ENCODE data around the gene HES4.
"Not testable (repeated sequence)": the region's sequence is repeated elsewhere in the genome, so short reads cannot be mapped to it uniquely, and the experiment has no call there.

Gene HES4

DNA sequence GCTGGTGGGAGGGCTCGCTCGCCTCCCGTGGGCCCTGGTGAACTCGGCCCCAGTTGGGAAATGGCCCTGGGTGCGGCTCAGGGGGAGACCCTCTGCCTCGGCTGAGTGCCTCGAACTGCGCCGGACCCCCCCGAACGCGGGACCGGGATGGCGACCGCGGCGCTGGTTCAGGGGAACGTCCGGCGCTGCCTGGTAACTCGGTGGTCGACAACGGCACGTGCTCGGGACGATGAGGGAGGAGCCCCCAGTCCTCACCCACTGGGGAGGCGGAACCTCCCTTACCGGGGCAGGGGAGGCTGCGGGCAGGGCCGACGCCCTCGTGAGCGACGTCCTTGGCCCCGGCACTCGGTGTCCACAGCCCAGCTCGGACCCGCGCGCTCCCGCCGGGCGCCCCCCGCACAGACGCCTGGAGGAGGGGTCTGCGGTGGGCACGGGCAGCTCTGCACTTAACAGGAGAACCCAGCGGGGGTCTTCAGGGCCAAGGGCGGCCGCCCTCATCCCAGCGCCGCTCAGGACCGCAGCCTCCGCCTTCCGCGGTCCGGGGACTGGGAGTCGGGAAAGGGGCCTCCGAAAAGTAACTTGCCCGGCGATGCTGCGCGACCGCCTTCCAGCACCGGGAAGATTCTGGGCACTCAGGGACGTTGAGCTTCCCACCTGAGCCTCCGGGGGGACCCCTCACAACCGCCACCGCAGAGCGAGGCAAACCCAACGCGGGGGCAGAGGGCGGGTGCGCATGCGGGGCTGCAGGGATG, 1.7 kb downstream of the HES4 start:
- DNase-seq (ENCODE audit: low read depth) = no peak

DNA sequence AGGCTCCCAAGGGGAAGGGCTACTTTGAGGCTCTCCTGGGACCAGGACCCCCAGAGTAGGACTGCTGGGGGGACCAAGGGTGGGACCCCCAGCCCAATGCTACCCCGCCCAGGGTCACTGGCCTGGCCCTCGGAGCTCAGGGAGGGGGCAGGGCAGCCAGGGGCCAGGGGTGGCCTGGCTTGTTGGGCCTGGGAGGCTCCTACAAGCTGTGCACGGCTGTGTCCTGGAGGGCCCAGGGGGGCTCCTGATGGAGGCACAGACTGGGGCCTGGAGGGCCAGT, 2.2 kb downstream of the HES4 start:
- DNase-seq (ENCODE audit: low read depth) = no peak

DNA sequence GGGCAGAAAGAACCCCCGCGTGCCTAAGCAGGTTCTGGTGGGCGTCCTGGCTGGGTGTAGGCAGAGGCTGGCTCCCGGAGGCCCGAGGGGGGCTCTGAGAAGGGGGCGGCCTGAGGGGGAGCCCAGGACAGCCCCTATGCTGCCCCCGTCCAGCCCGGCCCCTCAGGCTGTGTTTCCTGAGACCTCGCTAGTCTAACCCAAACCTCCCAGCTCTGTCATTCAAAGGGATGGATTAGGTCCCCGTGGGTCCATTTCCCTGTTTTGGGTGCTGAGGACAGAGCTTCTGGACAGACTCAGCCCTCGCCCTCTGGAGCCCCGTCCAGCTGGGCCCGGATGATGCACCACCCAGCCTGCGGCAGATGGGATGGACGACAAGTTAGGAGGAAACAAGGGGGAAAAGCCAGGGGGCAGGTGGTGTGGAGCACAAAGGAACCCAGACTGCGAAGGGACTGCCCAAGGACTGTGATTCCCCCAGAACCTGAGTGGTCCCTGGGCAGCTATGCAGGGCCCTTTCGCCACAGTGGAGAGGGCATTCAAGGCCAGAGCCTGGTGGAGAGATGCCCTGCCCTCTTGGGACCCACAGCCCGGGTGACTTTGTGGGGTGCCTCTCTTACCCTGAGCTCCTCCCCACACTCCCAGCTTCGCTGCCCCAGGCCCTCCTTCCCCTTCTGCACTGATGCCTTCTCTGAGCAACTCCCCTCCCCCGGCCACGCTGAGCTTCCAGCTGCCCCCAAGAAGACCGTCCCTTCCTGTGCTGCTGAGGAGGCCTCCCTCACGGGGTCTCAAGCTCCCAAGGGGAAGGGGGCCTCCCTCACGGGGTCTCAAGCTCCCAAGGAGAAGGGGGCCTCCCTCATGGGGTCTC, 2.8 kb downstream of the HES4 start:
- DNase-seq (ENCODE audit: low read depth) = no peak

DNA sequence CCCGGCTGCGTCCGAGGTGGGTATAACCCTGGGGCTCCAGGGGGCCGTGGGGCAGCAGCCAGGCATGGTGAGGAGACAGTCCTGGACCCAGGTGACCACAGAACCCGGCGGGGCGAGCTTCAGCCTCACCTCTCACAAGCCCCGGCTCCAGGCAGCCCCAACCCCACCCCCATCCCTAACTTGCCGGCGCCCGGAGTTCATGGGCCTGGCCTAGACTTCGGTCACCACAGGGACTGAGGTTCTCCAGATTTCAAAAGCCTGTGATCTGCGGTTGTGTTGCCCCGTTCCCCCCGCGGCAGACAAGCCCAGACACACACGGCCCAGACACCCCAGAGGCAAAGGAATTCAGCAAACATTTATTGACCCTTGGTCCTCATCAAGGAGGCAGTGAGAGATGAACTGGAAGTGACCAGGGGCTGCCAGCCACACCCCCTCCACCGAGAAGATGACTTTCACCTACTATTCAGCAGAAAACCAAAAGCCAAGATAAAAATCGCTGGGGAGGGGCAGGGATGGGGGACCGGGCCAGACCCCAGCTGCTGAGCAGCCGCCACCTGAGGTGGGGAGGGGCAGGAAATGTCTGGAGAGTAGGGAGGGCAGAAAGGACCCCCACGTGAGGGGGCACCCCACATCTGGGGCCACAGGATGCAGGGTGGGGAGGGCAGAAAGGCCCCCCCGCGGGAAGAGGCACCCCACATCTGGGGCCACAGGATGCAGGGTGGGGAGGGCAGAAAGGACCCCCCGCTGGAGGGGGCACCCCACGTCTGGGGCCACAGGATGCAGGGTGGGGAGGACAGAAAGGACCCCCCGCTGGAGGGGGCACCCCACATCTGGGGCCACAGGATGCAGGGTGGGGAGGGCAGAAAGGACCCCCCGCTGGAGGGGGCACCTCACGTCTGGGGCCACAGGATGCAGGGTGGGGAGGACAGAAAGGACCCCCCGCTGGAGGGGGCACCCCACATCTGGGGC, 3.9 kb downstream of the HES4 start:
- DNase-seq (ENCODE audit: low read depth) = no peak

DNA sequence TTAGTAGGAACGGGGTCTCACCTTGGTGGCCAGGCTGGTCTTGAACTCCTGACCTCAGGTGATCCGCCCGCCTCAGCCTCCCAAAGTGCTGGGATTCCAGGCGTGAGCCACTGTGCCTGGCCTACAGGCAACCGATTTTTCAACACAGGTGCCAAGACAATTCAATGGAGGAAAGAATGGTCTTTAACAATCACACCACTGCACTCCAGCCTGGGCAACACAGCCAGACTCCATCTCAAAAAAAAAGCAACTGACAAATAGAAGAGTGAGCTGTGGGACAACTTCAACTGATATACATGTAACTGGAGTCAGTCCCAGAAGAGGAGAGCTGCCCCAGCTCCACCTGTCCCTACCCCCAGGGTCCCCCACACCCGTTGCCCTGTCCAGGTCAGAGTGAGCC, 5.4 kb downstream of the HES4 start:
- not testable (repeated sequence) for DNase-seq (ENCODE audit: low read depth)

DNA sequence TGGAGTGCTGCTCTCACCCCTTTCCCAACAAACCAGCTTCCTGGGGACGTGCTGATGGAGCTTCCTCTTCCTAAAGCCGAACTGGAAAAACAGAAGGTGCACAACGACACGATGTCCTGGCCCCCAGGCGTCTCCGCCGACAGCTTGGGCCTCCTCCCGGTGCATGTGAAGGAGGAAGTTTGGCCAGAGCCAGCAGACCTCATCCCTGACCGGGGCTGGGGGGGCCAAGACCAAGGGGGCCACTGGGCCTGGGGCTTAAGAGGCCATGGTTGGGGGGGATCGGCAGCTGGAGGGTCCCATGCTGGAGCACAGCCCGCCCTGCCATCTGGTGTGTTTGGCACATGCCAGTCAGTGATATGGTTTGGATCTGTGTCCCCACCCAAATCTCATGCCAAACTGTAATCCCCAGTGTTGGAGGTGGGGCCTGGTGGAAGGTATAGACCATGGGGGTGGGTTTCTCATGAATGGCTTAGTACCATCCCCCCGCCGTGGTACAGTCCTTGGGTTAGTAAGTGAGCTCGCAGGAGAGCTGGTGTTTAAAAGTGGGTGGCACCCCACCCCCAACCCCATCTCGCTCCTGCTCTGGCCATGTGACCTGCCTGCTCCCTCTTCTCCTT, 6.4 kb downstream of the HES4 start:
- no peak for DNase-seq (ENCODE audit: low read depth)

DNA sequence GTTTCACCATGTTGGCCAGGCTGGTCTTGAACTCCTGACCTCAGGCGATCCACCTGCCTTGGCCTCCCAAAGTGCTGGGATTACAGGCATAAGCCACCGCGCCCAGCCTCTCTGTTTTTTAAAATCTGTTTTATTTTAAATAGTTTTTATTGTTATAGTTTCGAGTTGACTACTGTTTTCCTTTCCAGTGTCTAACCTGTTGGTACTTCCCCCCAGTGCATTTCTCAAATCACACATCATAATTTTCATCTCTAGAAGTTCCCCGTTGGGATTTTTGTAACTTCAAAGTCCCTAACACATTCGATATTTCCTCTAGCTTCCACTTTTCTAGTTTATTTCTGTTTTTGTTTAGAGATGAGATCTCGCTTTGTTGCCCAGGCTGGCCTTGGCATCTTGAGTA, 7.5 kb downstream of the HES4 start:
- no peak for DNase-seq (ENCODE audit: low read depth)

DNA sequence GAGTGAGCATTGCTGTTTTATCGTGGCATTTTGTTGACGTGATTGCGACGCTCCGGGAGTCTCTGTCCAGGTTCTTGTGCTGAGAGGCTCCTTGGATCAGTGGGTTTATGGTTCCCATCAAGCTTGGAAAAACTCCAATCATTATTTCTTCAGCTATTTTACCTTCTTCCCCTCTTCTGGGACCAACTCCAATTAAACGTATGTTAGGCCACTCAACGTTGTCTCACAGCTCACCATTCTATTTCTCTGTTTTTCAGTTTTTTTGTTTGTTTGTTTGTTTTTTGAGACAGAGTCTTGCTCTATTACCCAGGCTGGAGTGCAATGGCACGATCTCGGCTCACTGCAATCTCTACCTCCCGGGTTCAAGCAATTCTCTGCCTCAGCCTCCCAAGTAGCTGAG, 8.0 kb downstream of the HES4 start:
- no peak for DNase-seq (ENCODE audit: low read depth)

DNA sequence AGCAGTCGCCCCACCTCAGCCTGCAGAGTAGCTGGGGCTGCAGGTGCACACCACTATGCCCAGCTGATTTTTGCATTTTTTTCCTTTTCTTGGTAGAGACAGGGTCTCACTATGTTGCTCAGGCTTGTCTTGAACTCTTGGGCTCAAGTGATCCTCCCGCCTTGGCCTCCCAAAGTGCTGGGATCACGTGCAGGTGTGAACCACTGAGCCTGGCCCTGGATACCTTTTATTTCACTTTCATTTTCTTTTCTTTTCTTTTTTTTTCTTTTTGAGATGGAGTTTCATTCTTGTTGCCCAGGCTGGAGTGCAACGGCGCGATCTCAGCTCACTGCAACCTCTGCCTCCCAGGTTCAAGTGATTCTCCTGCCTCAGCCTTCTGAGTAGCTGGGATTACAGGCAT, 8.6 kb downstream of the HES4 start:
- not testable (repeated sequence) for DNase-seq (ENCODE audit: low read depth)

DNA sequence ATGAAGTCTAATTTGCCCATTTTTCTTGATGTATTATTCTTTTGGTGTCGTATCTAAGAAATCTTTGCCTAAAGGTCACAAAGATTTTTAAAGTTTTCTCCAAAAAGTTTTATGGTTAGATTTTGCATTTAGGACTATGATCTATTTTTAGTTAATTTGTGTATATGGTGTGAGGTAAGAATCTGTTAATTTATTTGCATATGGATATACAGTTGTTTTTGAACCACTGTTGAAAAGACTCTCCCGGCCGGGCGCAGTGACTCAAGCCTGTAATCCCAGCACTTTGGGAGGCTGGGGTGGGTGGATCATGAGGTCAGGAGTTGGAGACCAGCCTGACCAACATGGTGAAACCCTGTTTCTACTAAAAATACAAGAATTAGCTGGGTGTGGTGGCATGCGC, 11.8 kb downstream of the HES4 start:
- DNase-seq (ENCODE audit: low read depth) = not testable (repeated sequence)

DNA sequence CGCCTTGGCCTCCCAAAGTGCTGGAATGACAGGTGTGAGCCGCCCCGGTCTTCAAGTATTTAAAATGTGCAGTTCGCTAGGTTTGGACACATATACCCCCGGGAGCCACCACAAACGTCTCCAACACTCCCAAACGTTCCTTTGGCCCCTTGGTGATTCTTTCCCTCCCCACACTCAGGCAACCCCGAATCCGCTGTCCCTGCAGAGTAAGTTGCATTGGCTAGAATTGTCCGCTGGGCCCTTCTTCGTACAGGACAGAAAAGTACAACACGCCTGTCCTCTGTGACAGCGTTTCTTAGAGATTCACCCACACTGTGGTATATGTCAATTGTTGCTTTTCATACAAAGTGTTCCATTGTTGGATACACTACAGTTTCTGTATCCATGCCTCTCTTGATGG, 14.8 kb downstream of the HES4 start:
- DNase-seq (ENCODE audit: low read depth) = no peak

DNA sequence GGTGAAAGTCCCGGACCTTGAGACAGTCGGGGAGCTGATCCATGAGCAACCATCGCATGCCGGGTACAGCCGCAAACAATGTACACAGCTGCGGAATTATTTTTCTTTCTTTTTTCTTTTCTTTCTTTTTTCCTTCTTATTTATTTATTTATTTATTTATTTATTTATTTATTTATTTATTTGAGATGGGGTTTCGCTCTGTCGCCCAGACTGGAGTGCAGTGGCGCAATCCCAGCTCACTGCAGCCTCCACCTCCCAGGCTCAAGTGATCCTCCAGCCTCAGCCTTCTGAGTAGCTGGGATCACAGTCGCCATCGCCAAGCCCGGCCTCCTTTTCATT, 15.5 kb downstream of the HES4 start:
- DNase-seq (ENCODE audit: low read depth) = no peak

DNA sequence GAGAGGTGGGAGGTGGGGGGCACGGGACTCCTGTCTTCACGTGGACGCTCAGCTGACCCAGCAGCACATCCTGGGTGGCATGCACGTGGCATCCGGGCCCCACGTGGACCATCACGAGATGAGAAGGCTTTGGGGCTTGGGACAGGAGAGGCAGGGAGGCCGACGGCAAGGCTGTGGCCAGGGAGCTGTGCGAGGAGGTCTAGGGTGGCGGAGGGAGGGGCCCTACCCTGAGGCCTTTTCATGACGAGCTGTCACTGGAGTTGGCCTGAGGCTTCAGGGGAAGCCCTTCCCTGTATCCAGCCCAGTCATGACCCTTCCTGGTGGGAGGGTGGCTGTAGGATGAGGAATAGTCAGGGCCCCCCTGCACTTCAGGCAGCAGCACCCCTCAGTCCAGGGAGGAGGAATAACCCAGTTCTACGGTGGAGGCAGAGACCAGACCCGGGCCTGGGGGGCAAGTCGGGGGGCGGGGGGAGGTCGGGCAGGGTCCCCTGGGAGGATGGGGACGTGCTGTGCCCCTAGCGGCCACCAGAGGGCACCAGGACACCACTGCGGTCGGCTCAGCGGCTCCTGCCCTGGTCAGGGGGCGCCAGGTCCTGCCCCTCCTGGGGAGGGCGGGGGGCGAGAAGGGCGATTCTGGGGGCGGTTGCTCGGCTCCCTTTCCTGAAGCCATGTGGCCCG, 16.0 kb downstream of the HES4 start:
- DNase-seq (ENCODE audit: low read depth) = peak; percentile 52

DNA sequence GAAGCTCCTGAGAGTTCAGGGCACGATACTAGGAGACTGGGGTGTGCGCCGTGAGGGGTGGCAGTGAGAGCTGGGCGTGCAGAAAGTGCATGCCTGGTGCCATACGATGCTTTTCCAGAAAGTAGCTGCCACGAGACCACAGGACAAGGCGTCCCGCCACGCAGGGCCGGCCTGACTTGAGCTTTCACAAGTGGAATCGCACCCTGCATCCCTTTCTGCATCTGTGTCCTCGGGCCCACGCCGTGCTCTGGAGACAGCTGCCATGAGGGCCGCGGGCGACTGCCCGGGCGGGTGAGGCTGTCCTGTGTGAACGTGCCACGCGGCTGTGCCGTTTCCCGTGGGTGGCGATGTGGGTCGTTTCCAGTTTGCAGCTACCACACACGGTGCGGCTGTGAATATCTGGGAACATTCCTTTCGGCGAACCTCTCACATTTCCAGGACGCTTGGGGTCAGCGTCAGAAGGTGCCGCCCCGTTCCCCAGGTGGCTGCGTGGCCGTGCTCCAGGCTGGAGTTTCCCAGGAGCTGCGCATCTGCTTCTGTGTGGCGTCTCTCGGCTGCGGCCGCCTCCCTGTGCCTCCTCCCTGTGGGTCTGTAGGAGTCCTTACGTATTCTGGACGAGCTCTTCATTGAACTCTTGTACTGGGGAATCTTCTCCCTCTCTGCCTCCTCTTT, 17.0 kb downstream of the HES4 start:
- no peak for DNase-seq (ENCODE audit: low read depth)

DNA sequence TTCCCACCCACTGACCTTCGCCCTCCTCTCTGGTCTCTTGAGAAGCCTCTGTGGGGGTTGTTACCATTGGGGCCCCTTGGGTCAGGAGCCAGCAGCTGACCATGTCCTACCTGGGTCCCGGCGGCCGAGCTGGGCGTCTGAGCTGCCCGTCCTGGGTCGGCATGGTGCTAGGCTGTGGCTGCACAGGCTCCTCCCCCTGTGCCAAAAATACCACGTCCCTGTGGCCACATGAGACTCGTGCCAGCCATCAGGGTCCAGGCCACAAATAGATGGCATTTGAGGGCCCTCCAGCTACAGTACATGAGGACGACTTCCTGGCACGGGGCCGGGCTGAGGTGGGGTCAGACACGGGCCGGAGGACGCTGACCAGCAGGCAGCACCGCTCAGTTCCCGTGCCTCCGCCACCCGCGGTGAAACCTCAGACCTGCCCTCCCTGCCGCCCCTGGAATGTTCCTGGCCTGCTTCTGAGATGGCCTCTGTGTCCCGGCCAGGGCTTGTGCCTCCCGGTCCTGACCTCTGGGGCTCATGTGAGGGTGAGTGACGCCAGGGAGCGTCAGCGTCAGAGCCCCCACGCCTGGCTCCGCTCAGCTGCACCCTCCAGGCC, 17.8 kb downstream of the HES4 start, which contains the start of gene PERM1:
Gene PERM1, minus strand, starts transcription at position 139 of the 604 bp plus-strand sequence. CDS start 1,064 bp downstream, outside the sequence.
- no peak for DNase-seq (ENCODE audit: low read depth)

DNA sequence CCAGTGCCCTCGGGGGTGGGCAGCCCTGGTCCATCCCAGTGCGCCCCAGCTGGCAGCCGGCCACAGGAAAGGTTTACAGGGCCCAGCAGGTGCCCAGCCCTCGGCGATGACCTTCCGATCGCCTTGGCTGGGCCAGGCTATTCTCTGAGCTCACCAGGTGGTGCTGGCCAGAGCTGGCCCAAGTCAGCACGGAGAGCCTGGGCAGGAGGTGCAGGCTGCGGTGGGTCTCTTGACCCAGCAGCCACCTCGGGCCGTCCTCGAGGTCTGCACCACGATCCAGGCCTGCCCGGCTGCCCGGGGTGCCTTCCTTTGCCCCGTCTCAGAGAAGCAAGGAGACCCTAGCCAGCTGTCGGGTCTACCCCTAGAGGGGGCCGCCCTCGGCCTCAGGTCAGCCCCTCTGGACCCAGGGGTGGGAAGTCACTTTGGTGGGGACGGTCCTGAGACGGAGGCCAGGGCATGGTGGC, 18.4 kb downstream of the HES4 start:
- DNase-seq (ENCODE audit: low read depth) = no peak

DNA sequence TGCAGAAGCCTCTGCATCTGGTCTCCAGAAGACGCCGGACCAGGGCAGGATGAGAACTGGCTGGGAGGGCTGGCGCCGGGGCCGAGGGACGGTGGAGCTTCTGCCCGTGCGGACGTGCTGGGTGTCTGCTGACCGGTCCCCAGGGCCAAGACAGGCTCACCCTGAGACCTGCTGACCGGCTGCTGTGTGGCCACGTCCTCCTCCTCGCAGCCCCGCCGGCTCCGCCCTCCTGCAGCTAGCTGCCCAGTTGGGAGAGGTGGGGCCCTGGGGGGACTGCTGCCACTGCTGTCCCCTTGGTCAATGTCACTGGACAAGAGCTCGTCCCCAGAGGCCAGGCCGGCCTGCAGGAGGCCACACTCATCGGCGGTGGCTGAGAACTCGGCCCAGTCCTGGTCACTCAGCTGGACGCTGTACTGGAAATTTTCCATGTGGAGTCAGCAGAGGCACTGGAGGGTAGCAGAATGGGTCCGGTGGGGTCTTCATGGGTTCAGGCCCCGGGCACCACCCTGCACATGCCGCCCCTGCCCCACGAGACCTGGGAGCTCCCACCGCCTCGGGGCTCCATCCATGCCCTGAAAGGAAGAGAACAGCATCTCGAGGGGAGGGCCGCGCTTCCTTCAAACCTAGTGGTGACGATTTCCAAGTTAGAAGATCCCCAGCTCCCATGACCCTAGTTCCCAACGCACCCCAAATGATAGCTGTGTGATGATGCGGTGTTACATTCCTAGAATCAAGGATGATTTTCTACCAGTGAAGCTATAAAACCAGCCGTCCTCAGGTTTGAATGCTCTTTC, 19.1 kb downstream of the HES4 start:
- DNase-seq (ENCODE audit: low read depth) = no peak

DNA sequence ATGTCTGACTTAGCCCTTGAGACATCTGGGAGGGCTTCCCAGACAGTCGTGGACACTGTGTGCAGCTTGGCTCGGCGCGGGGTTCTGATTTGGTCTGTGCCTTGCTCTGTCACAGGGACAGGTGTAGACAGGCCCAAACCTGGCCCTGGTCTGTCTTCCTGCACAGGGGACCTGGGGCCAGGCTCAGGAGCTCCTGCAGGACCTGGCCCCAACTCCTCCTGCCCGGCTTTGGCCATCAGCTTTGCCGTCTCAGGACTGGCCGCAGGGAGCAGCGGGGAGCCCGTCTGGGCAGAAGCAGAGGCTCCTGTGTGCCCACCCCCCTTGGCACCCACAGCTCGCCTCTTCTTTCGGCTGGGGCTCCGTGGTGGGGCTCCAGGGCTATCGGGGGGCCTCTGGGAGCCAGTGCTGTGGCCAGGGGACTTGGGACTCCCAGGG, 19.7 kb downstream of the HES4 start:
- DNase-seq (ENCODE audit: low read depth) = no peak

DNA sequence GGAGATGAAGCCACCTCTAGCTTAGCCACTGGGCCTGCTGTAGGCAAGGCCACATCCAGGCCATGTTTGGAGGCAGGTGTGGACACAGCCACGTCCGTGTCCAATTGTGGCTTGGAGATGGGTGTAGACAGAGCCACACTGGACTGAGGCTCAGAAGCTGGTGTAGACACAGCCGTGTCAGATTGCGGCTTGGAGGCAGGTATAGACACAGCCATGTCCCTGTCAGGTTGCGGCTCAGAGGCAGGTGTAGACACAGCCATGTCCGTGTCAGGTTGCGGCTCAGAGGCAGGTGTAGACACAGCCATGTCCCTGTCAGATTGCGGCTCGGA, 20.2 kb downstream of the HES4 start:
- DNase-seq (ENCODE audit: low read depth) = no peak
